ENCODE results near the gene HNRNPUL2. TPM values are rescaled to one million over a fixed set of nuclear protein-coding genes. Genes with fewer than 3 reads are reported as not detected.

HNRNPUL2 gene
- total and polyA plus RNA-seq, 2 of the 8 experiments (the other 6 are each of a cell fraction or from before 2014, with no cell fraction given), result 14.9 to 46.4 TPM

- Histone ChIP-seq H3K56ac (replicated peaks; ENCODE audit: insufficient read length, low read depth, low read length) (peak overlapping the region; percentile 70), H3K79me2 (ENCODE audit: control insufficient read depth in 1 of 2, insufficient read depth in 2 of 2, low read length in 2 of 2) (peaks cover 7 to 33% of the 10 kb centered on the region in 2 experiments; a peak in 3 of 4 replicates), H3K18ac (ENCODE audit: extremely low read depth, low read length) (peak overlapping the region; percentile 75), H3K27me3 (replicated peaks in 1 of 4; ENCODE audit: control insufficient read depth in 3 of 4, extremely low read depth in 1 of 4, insufficient read depth in 3 of 4, low read length in 3 of 4) (no peaks in the 10 kb centered on the region), H3K9ac (replicated peaks in 1 of 4; ENCODE audit: extremely low read depth in 1 of 4, low read depth in 3 of 4, low read length in 3 of 4) (peak overlapping the region; percentile 76 to 88 (median 82)), H3K9me3 (ENCODE audit: insufficient read depth in 2 of 2, low read depth in 1 of 2, low read length in 1 of 2) (no peaks in the 10 kb centered on the region), H2BK120ac (replicated peaks; ENCODE audit: low read depth, low read length) (no peak overlapping the region), H3K36me3 (ENCODE audit: control insufficient read depth in 2 of 4, insufficient read depth in 4 of 4, low read length in 3 of 4) (peaks cover 11 to 37% (median 20%) of the 10 kb centered on the region in 4 experiments), H3K4ac (replicated peaks; ENCODE audit: insufficient read length, low read depth, low read length) (peak overlapping the region; percentile 65), H2BK20ac (ENCODE audit: low read length) (no peak overlapping the region), H3K4me2 (ENCODE audit: insufficient read depth in 1 of 2, low read depth in 2 of 2, low read length in 2 of 2) (peak overlapping the region; percentile 56 to 77), H4K8ac (ENCODE audit: extremely low read depth, insufficient read depth, low read length) (peak overlapping the region; percentile 97), H3K79me1 (ENCODE audit: low read depth, low read length) (peaks cover 5% of the 10 kb centered on the region), H2BK5ac (ENCODE audit: low read depth, low read length) (peak overlapping the region; percentile 58), H4K20me1 (replicated peaks in 1 of 2; ENCODE audit: control insufficient read depth in 1 of 2, insufficient read depth in 2 of 2, low read length in 2 of 2) (peaks cover 5 to 6% of the 10 kb centered on the region in 2 experiments), H3K23ac (ENCODE audit: insufficient read length) (no peak overlapping the region), H4K91ac (replicated peaks; ENCODE audit: insufficient read length, low read length) (peak overlapping the region; percentile 67), H3K14ac (ENCODE audit: insufficient read length) (no peak overlapping the region), H2BK15ac (ENCODE audit: low read length) (no peak overlapping the region), H2AK5ac (ENCODE audit: low read depth, low read length) (0 out of 2 replicates have a peak overlapping the region, but pooled peaks have one; percentile 26), H3K23me2 (ENCODE audit: low read depth, low read length) (peaks cover 12% of the 10 kb centered on the region), H2AFZ (ENCODE audit: low read length) (no peak overlapping the region), H2BK12ac (ENCODE audit: low read depth, low read length) (0 out of 2 replicates have a peak overlapping the region, but pooled peaks have one; percentile 39), H3K4me1 (replicated peaks in 1 of 4; ENCODE audit: control insufficient read depth in 3 of 4, insufficient read depth in 4 of 4, low read length in 3 of 4) (peaks cover 4 to 11% (median 8%) of the 10 kb centered on the region in 4 experiments), H4K5ac (ENCODE audit: insufficient read length, low read depth, low read length) (peak overlapping the region; percentile 91), H3K27ac (ENCODE audit: low read depth, low read length) (peak overlapping the region; percentile 81), H3K4me3 (ENCODE audit: extremely low read depth in 1 of 4, insufficient read depth in 2 of 4, low read depth in 3 of 4, low read length in 4 of 4) (peak overlapping the region; percentile 83 to 98 (median 95))
- TF ChIP-seq, protein P1, sequence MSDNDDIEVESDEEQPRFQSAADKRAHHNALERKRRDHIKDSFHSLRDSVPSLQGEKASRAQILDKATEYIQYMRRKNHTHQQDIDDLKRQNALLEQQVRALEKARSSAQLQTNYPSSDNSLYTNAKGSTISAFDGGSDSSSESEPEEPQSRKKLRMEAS (IDR thresholded peaks at IDR 0.05), result peak; percentile 16; the same call in 1 of the 2 replicates
- TF ChIP-seq TAF7 (optimal IDR thresholded peaks at IDR 0.05; ENCODE audit: borderline replicate concordance, low read depth, low read length), result no peak
- TF ChIP-seq KDM4A (IDR thresholded peaks at IDR 0.05; ENCODE audit: low read depth, low read length, severe bottlenecking), result peak; percentile 43
- peak; percentile 41 for TF ChIP-seq ASH2L (IDR thresholded peaks at IDR 0.05; ENCODE audit: low read length)
- peak in 1 of 2 experiments; percentile 53; a peak in 2 of 4 replicates for TF ChIP-seq SIN3A (conservative IDR thresholded peaks at IDR 0.05 in 1 of 2, IDR thresholded peaks at IDR 0.05 in 1 of 2; ENCODE audit: low read depth in 1 of 2, low read length in 2 of 2)
- no peak for FAIRE-seq
- 3% methylated on average over 36 of the region's 36 CpGs; no CpG with 5 or more reads in 1 of the 2 experiments for WGBS, 2 experiments (ENCODE audit: extremely low coverage in 1 of 2, insufficient coverage in 1 of 2, insufficient read length in 1 of 2, insufficient replicate concordance in 2 of 2, low coverage in 1 of 2, low lambda C conversion rate in 2 of 2, missing lambda C conversion rate in 1 of 2)
- ChIA-PET CTCF (ENCODE audit: partially characterized antibody) (interaction anchor here (0.7 to 1.9 kb wide), 17 partner anchors 9 to 287 kb away, joined by 3 to 6 read pairs (median 3); partner anchors contain the start of genes B3GAT3, BSCL2, GNG3 and INTS5), POLR2A (ENCODE audit: partially characterized antibody) (interaction anchor here (0.6 to 61.4 kb wide), 69 partner anchors 4 to 1666 kb away, joined by 3 to 2041 read pairs (median 6); partner anchors contain the start of genes B3GAT3, BSCL2, C11orf98 and CSKMT)
- DNase-seq (ENCODE audit: low read depth in 1 of 2, low spot score in 2 of 2), result no peak
These were observed 62.7 kb downstream of the HNRNPUL2 start for GRCh38 chr11:62664405-62665074.
